ENCODE results near the gene CBL.

Gene CBL

DNA sequence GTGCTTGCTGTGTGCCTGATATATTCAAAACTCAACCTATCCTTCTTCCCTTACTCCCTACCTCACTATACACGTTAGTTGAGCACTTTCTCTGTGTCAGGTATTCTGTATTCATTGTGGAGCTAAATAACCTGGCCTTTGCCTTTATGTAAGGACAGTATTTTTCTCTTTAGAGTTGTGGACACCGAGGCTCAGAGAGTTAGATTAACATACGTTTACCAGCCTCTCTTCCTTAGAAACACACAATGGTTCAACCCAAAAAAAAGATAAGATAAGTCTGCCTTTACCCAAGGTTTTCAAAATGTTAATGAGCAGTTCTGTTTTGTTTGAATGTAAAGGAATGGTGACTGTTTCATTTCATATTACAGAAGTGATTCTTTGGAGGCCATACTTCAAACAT is 45.0 kb downstream of the CBL start:
- Histone ChIP-seq H3K4me3 (ENCODE audit: low read depth, low read length) (no peak overlapping the region), H3K27me3 (no peaks in the 10 kb centered on the region), H3K4me1 (no peaks in the 10 kb centered on the region), H3K9me3 (no peaks in the 10 kb centered on the region), H3K36me3 (no peaks in the 10 kb centered on the region)
- TF ChIP-seq, protein P1, sequence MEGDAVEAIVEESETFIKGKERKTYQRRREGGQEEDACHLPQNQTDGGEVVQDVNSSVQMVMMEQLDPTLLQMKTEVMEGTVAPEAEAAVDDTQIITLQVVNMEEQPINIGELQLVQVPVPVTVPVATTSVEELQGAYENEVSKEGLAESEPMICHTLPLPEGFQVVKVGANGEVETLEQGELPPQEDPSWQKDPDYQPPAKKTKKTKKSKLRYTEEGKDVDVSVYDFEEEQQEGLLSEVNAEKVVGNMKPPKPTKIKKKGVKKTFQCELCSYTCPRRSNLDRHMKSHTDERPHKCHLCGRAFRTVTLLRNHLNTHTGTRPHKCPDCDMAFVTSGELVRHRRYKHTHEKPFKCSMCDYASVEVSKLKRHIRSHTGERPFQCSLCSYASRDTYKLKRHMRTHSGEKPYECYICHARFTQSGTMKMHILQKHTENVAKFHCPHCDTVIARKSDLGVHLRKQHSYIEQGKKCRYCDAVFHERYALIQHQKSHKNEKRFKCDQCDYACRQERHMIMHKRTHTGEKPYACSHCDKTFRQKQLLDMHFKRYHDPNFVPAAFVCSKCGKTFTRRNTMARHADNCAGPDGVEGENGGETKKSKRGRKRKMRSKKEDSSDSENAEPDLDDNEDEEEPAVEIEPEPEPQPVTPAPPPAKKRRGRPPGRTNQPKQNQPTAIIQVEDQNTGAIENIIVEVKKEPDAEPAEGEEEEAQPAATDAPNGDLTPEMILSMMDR (IDR thresholded peaks at IDR 0.05; ENCODE audit: low read depth, low read length): no peak
- no peak for DNase-seq

DNA sequence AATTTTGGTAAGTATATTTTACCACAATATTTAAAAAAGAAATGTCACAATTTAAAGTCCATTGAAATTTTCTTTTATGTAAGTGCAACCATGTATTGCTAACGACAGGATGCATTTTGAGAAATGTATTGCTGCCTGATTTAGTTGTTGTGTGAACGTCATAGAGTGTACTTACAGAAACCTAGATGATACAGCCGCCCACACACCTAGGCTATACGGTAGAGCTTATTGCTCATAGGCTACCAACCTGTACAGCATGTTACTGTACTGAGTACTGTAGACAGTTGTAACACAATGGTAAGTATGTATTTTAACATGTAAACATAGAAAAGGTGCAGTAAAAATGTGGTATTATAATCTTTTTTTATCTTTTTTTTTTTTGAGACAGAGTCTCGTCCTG is 48.1 kb downstream of the CBL start:
- Histone ChIP-seq H3K4me3 (ENCODE audit: low read depth, low read length) (no peak overlapping the region), H3K27me3 (no peaks in the 10 kb centered on the region), H3K9me3 (no peaks in the 10 kb centered on the region), H3K4me1 (no peaks in the 10 kb centered on the region), H3K36me3 (no peaks in the 10 kb centered on the region)
- TF ChIP-seq, protein P1 (IDR thresholded peaks at IDR 0.05; ENCODE audit: low read depth, low read length): no peak
- no peak for DNase-seq

DNA sequence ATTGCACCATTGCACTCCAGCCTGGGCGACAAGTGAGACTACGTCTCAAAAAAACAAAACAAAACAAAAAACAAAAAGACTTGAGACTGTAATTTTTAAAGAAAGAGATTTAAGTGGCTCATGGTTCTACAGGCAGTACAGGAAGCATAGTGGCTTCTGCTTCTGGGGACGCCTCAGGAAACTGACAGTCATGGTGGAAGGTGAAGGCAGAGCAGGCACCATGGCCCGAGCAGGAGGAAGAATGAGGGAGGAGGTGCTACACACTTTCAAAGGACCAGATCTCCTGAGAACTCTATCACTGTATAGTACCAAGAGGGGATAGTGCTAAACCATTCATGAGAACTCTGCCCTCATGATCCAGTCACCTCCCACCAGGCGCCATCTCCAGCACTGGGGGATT is 52.0 kb downstream of the CBL start:
- no peaks in the 10 kb centered on the region for H3K4me1 ChIP-seq
- H3K9me3 ChIP-seq: no peaks in the 10 kb centered on the region
- H3K4me3 ChIP-seq (ENCODE audit: low read depth, low read length): no peak overlapping the region
- TF ChIP-seq, protein P1 (IDR thresholded peaks at IDR 0.05; ENCODE audit: low read depth, low read length): no peak
- no peaks in the 10 kb centered on the region for H3K36me3 ChIP-seq
- H3K27me3 ChIP-seq: no peaks in the 10 kb centered on the region
- DNase-seq: no peak

DNA sequence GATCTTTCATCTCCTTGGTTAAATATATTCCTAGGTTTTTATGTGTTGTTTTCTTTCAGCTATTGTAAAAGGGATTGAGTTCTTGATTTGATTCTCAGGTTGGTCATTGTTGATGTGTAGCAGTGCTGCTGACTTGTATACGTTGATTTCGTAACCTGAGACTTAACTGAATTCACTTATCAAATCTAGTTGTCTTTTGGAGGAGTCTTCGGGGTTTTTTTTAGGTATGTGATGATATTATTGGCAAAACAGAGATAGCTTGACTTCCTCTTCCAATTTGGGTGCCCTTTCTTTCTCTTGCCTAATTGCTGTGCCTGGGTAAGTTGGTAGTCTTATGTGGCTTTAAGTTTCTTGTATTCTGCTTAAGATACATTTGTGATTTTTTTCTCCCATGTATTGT is 52.8 kb downstream of the CBL start:
- H3K4me3 ChIP-seq (ENCODE audit: low read depth, low read length): no peak overlapping the region

DNA sequence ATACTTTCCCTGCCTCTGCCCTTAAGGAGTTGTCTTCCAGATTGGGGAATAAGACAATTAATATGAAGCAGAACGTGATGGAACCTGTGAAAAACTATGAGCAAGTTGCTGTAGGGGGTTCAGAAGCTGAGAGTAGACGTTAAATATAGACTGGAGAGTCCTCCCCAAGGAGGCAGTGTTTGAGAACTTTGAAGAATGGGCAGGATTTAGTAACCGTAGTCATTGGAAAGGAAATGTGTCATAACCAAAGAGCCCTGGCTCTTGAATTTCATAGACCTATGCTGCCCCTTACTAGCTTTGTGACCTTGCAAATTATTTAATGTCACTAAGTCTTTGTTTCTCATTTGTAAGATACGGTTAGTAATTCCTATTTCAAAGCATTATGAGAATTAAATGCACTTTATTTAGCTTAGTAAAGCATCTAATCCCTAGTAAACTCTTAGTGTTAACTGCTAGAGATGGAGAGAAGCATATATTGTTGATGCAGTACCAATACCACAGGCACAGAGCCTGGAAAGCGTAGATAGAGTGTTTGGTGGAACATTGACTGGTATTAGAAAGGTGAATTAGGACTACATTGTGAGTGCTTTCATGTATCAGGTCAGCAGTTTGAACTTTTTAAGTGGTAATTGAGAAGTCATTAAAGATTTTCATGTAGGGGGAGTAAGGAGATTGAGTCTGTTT is 56.7 kb downstream of the CBL start:
- no peaks in the 10 kb centered on the region for H3K36me3 ChIP-seq
- no peak for DNase-seq
- H3K27me3 ChIP-seq: no peaks in the 10 kb centered on the region
- TF ChIP-seq, protein P1 (IDR thresholded peaks at IDR 0.05; ENCODE audit: low read depth, low read length): no peak
- H3K9me3 ChIP-seq: no peaks in the 10 kb centered on the region
- no peaks in the 10 kb centered on the region for H3K4me1 ChIP-seq
- H3K4me3 ChIP-seq (ENCODE audit: low read depth, low read length): no peak overlapping the region

More for the DNA sequence above, 52.8 kb downstream of the CBL start:
- H3K9me3 ChIP-seq: no peaks in the 10 kb centered on the region
- no peaks in the 10 kb centered on the region for H3K4me1 ChIP-seq
- TF ChIP-seq, protein P1 (IDR thresholded peaks at IDR 0.05; ENCODE audit: low read depth, low read length): no peak
- no peaks in the 10 kb centered on the region for H3K27me3 ChIP-seq
- H3K36me3 ChIP-seq: no peaks in the 10 kb centered on the region
- no peak for DNase-seq

DNA sequence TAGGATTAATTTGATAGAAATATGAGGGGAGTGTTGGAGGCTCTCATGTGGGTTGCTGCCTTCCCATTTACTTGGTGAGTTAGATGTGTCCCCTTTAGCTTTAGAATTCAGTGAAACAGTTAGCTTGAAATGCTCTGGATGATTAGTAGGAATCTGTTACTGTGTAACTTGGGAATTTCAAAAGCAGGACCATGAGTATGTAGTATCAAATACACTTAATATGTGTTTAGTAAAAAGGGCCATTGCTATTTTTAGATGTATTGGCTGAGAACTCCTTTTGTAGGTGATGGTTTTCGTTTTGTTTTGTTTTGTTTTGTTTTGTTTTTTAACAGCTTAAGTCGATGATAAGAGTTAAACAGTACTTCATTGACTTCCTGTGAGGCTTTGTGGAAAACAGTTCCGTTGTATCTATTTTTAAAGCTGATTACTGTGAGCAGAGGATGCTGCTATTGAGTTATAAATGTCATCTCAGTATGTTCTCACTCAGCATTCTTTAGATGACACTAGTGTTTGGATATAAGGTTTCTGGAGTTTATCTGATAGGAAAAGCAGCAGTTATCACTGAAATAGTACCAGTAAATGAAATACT is 57.3 kb downstream of the CBL start:
- TF ChIP-seq, protein P1 (IDR thresholded peaks at IDR 0.05; ENCODE audit: low read depth, low read length): no peak
- Histone ChIP-seq H3K36me3 (no peaks in the 10 kb centered on the region), H3K27me3 (no peaks in the 10 kb centered on the region), H3K4me3 (ENCODE audit: low read depth, low read length) (no peak overlapping the region), H3K4me1 (no peaks in the 10 kb centered on the region), H3K9me3 (no peaks in the 10 kb centered on the region)
- DNase-seq: no peak
